ENCODE data around the gene TMEM52. TPM values are rescaled to one million over a fixed set of nuclear protein-coding genes. Genes with fewer than 3 reads are reported as not detected.
A peak's percentile ranks its signal among the peaks of the same experiment; 100 is the strongest.

The TMEM52 gene
- total and polyA plus RNA-seq, 2 of the 13 experiments (the other 11 are each of a cell fraction or from before 2014, with no cell fraction given), result 13.2 to 18.7 TPM

DNA sequence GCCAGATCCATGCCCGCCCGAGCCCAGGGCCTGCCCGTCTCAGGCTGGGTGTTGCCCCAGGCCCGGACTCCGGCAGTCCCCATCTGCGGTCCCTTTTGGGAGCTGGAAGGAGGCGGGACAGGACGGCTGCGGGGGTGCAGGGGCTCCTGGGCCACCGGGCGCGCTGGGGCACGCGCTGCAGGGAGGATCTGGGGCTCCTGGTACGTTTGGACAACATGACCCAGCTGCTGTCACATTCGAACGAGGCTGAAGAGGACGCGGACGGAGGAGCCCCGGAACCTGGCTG lies 10.6 kb downstream of the TMEM52 start (continued):
- TF ChIP-seq, protein P1, sequence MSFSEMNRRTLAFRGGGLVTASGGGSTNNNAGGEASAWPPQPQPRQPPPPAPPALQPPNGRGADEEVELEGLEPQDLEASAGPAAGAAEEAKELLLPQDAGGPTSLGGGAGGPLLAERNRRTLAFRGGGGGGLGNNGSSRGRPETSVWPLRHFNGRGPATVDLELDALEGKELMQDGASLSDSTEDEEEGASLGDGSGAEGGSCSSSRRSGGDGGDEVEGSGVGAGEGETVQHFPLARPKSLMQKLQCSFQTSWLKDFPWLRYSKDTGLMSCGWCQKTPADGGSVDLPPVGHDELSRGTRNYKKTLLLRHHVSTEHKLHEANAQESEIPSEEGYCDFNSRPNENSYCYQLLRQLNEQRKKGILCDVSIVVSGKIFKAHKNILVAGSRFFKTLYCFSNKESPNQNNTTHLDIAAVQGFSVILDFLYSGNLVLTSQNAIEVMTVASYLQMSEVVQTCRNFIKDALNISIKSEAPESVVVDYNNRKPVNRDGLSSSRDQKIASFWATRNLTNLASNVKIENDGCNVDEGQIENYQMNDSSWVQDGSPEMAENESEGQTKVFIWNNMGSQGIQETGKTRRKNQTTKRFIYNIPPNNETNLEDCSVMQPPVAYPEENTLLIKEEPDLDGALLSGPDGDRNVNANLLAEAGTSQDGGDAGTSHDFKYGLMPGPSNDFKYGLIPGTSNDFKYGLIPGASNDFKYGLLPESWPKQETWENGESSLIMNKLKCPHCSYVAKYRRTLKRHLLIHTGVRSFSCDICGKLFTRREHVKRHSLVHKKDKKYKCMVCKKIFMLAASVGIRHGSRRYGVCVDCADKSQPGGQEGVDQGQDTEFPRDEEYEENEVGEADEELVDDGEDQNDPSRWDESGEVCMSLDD (CRISPR knock-in tag; IDR thresholded peaks at IDR 0.05; ENCODE audit: borderline replicate concordance), result no peak
- TF ChIP-seq ZBTB38 (CRISPR knock-in tag; IDR thresholded peaks at IDR 0.05) (0 out of 2 replicates have a peak, but pooled peaks have one; percentile 8), SSRP1 (CRISPR knock-in tag; IDR thresholded peaks at IDR 0.05) (no peak), HNRNPUL1 (IDR thresholded peaks at IDR 0.05; ENCODE audit: low read depth, low read length) (no peak), ZNF225 (CRISPR knock-in tag; IDR thresholded peaks at IDR 0.05) (no peak), ZNF850 (CRISPR knock-in tag; conservative IDR thresholded peaks at IDR 0.05) (no peak), ZNF768 (CRISPR knock-in tag; IDR thresholded peaks at IDR 0.05) (0 out of 2 replicates have a peak, but pooled peaks have one; percentile 8), ARNT (IDR thresholded peaks at IDR 0.05) (no peak), NFKB2 (CRISPR knock-in tag; IDR thresholded peaks at IDR 0.05; ENCODE audit: borderline replicate concordance) (0 out of 2 replicates have a peak, but pooled peaks have one; percentile 8), ZNF629 (CRISPR knock-in tag; conservative IDR thresholded peaks at IDR 0.05) (no peak), RFX3 (CRISPR knock-in tag; IDR thresholded peaks at IDR 0.05) (no peak), ZNF839 (CRISPR knock-in tag; IDR thresholded peaks at IDR 0.05; ENCODE audit: borderline replicate concordance) (no peak), ARNTL (CRISPR knock-in tag; IDR thresholded peaks at IDR 0.05) (no peak), GTF2F1 (IDR thresholded peaks at IDR 0.05; ENCODE audit: low read length) (no peak), ZSCAN25 (CRISPR knock-in tag; IDR thresholded peaks at IDR 0.05) (peak; percentile 7; the same call in 1 of the 2 replicates), ZNF296 (CRISPR knock-in tag; conservative IDR thresholded peaks at IDR 0.05) (0 out of 2 replicates have a peak, but pooled peaks have one; percentile 39), POLR2AphosphoS2 (IDR thresholded peaks at IDR 0.05; ENCODE audit: low read depth, low read length) (no peak), SALL2 (CRISPR knock-in tag; IDR thresholded peaks at IDR 0.05) (0 out of 2 replicates have a peak, but pooled peaks have one; percentile 35), NRL (CRISPR knock-in tag; IDR thresholded peaks at IDR 0.05; ENCODE audit: borderline replicate concordance) (peak; percentile 14; the same call in 1 of the 2 replicates), MBD4 (IDR thresholded peaks at IDR 0.05; ENCODE audit: borderline replicate concordance, low read length) (no peak), EP300 (IDR thresholded peaks at IDR 0.05; ENCODE audit: low read depth in 2 of 2, low read length in 2 of 2) (no peak), EP300 (CRISPR knock-in tag; IDR thresholded peaks at IDR 0.05; ENCODE audit: borderline replicate concordance) (no peak)
- TF ChIP-seq, protein P2, sequence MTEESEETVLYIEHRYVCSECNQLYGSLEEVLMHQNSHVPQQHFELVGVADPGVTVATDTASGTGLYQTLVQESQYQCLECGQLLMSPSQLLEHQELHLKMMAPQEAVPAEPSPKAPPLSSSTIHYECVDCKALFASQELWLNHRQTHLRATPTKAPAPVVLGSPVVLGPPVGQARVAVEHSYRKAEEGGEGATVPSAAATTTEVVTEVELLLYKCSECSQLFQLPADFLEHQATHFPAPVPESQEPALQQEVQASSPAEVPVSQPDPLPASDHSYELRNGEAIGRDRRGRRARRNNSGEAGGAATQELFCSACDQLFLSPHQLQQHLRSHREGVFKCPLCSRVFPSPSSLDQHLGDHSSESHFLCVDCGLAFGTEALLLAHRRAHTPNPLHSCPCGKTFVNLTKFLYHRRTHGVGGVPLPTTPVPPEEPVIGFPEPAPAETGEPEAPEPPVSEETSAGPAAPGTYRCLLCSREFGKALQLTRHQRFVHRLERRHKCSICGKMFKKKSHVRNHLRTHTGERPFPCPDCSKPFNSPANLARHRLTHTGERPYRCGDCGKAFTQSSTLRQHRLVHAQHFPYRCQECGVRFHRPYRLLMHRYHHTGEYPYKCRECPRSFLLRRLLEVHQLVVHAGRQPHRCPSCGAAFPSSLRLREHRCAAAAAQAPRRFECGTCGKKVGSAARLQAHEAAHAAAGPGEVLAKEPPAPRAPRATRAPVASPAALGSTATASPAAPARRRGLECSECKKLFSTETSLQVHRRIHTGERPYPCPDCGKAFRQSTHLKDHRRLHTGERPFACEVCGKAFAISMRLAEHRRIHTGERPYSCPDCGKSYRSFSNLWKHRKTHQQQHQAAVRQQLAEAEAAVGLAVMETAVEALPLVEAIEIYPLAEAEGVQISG (CRISPR knock-in tag; IDR thresholded peaks at IDR 0.05), result 0 out of 2 replicates have a peak, but pooled peaks have one; percentile 11
- TF ChIP-seq, protein P3, sequence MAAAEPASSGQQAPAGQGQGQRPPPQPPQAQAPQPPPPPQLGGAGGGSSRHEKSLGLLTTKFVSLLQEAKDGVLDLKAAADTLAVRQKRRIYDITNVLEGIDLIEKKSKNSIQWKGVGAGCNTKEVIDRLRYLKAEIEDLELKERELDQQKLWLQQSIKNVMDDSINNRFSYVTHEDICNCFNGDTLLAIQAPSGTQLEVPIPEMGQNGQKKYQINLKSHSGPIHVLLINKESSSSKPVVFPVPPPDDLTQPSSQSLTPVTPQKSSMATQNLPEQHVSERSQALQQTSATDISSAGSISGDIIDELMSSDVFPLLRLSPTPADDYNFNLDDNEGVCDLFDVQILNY (CRISPR knock-in tag; conservative IDR thresholded peaks at IDR 0.05), result no peak
- TF ChIP-seq, protein P4, sequence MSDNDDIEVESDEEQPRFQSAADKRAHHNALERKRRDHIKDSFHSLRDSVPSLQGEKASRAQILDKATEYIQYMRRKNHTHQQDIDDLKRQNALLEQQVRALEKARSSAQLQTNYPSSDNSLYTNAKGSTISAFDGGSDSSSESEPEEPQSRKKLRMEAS (IDR thresholded peaks at IDR 0.05), result 0 out of 2 replicates have a peak, but pooled peaks have one; percentile 29
- TF ChIP-seq, protein P5, sequence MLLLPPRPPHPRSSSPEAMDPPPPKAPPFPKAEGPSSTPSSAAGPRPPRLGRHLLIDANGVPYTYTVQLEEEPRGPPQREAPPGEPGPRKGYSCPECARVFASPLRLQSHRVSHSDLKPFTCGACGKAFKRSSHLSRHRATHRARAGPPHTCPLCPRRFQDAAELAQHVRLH (CRISPR knock-in tag; IDR thresholded peaks at IDR 0.05; ENCODE audit: borderline replicate concordance, low read depth), result peak; percentile 4; the same call in 1 of the 2 replicates
